H9 (cell line): Measurements from ENCODE around the gene CYP4F2. TPM values are rescaled to one million over a fixed set of nuclear protein-coding genes. Genes with fewer than 3 reads are reported as not detected.

Experiments
- DNase-seq: peaks from one replicate; pipeline ENCODE4 v3.0.0-alpha.2; 2017
- H2AFZ ChIP-seq: one replicate; pipeline ENCODE4 v1.6.1; 2013; ENCODE audit warnings: mild to moderate bottlenecking, low read length, control low read depth, moderate library complexity
- H2AK5ac ChIP-seq: 2 replicates; pipeline ENCODE4 v1.6.1; 2013; ENCODE audit warnings: low read length, control low read depth, mixed read lengths; ENCODE audit not compliant: insufficient read length
- H2BK120ac ChIP-seq: one replicate; pipeline ENCODE4 v1.6.1; 2013; ENCODE audit warnings: low read depth, mild to moderate bottlenecking, low read length, control low read depth, inconsistent platforms; ENCODE audit not compliant: poor library complexity, severe bottlenecking
- H2BK12ac ChIP-seq: 2 replicates; pipeline ENCODE4 v1.6.1; 2013; ENCODE audit warnings: low read length, control low read depth, mixed read lengths, low read depth; ENCODE audit not compliant: insufficient read length
- H2BK15ac ChIP-seq: 2 replicates; pipeline ENCODE4 v1.6.1; 2013; ENCODE audit warnings: low read depth, low read length, control low read depth
- H2BK20ac ChIP-seq: one replicate; pipeline ENCODE4 v1.6.1; 2013; ENCODE audit warnings: low read depth, mild to moderate bottlenecking, low read length, control low read depth, inconsistent platforms; ENCODE audit not compliant: poor library complexity, severe bottlenecking
- H2BK5ac ChIP-seq: 2 replicates; pipeline ENCODE4 v1.6.1; 2013; ENCODE audit warnings: low read length, control low read depth, mixed read lengths; ENCODE audit not compliant: insufficient read length
- H3K14ac ChIP-seq: 2 replicates; pipeline ENCODE4 v1.6.1; 2013; ENCODE audit warnings: low read length, control low read depth; ENCODE audit not compliant: insufficient read depth
- H3K18ac ChIP-seq: 2 replicates; pipeline ENCODE4 v1.6.1; 2013; ENCODE audit warnings: low read depth, mild to moderate bottlenecking, mixed read lengths, low read length, control low read depth; ENCODE audit not compliant: insufficient read length
- H3K23ac ChIP-seq: 2 replicates; pipeline ENCODE4 v1.6.1; 2013; ENCODE audit warnings: low read length, control low read depth, mixed read lengths, low read depth; ENCODE audit not compliant: insufficient read length
- H3K23me2 ChIP-seq: 2 replicates; pipeline ENCODE4 v1.6.1; 2013; ENCODE audit warnings: low read depth, mild to moderate bottlenecking, mixed read lengths, low read length, control low read depth; ENCODE audit not compliant: insufficient read length, poor library complexity, severe bottlenecking
- H3K27ac ChIP-seq: 2 replicates; pipeline ENCODE4 v1.5.1; 2013; ENCODE audit warnings: low read length, control low read depth, mixed read lengths, low read depth; ENCODE audit not compliant: insufficient read length
- H3K27me3 ChIP-seq: 2 replicates; pipeline ENCODE4 v1.6.1; 2013; ENCODE audit warnings: low read length, control low read depth, inconsistent platforms; ENCODE audit not compliant: insufficient read depth
- H3K4ac ChIP-seq: 2 replicates; pipeline ENCODE4 v1.6.1; 2013; ENCODE audit warnings: low read depth, mild to moderate bottlenecking, control low read depth, inconsistent platforms, low read length, moderate library complexity
- H3K4me1 ChIP-seq: 2 replicates; pipeline ENCODE4 v1.6.1; 2013; ENCODE audit warnings: low read length, control low read depth, inconsistent platforms; ENCODE audit not compliant: insufficient read depth
- H3K4me2 ChIP-seq: 2 replicates; pipeline ENCODE4 v1.6.1; 2013; ENCODE audit warnings: low read length, control low read depth, mixed read lengths; ENCODE audit not compliant: insufficient read length, insufficient read depth
- H3K56ac ChIP-seq: 2 replicates; pipeline ENCODE4 v1.6.1; 2013; ENCODE audit warnings: low read depth, mild to moderate bottlenecking, mixed read lengths, low read length, control low read depth; ENCODE audit not compliant: insufficient read length
- H3K79me1 ChIP-seq: 2 replicates; pipeline ENCODE4 v1.6.1; 2013; ENCODE audit warnings: low read depth, mild to moderate bottlenecking, moderate library complexity, low read length, control low read depth, inconsistent platforms; ENCODE audit not compliant: insufficient read depth, poor library complexity, severe bottlenecking
- H3K79me2 ChIP-seq: 2 replicates; pipeline ENCODE4 v1.6.1; 2013; ENCODE audit warnings: low read length, control low read depth, inconsistent platforms; ENCODE audit not compliant: insufficient read depth
- H3K9ac ChIP-seq: 2 replicates; pipeline ENCODE4 v1.6.1; 2013; ENCODE audit warnings: low read length, control low read depth, mixed read lengths; ENCODE audit not compliant: insufficient read length; ENCODE audit errors: extremely low read depth
- H3K9me3 ChIP-seq: one replicate; pipeline ENCODE4 v1.6.1; 2013; ENCODE audit warnings: low read depth, low read length, inconsistent platforms; ENCODE audit not compliant: control insufficient read depth
- H3T11ph ChIP-seq: one replicate; pipeline ENCODE4 v1.6.1; 2013; ENCODE audit warnings: mild to moderate bottlenecking, low read length, control low read depth, inconsistent platforms
- H4K20me1 ChIP-seq: one replicate; pipeline ENCODE4 v1.6.1; 2013; ENCODE audit not compliant: control insufficient read depth, insufficient read length, insufficient read depth
- H4K5ac ChIP-seq: 2 replicates; pipeline ENCODE4 v1.6.1; 2013; ENCODE audit warnings: low read depth, mild to moderate bottlenecking, mixed read lengths, low read length, control low read depth; ENCODE audit not compliant: insufficient read length
- H4K8ac ChIP-seq: replicated peaks from 2 replicates; pipeline ENCODE4 v1.6.1; 2013; ENCODE audit warnings: low read length, control low read depth, mixed read lengths, low read depth; ENCODE audit not compliant: insufficient read length
- H4K91ac ChIP-seq: 2 replicates; pipeline ENCODE4 v1.6.1; 2013; ENCODE audit warnings: low read depth, mild to moderate bottlenecking, moderate library complexity, mixed read lengths, low read length, control low read depth; ENCODE audit not compliant: insufficient read length
- H3K27ac Mint-ChIP-seq, 3 experiments: 2 replicates in 2 of 3; 3 replicates in 1 of 3; pipeline ENCODE4 v1.8.0; 2020 to 2021; ENCODE audit warnings: mixed read lengths in 3 of 3, mild to moderate bottlenecking in 1 of 3, moderate library complexity in 1 of 3
- H3K27me3 Mint-ChIP-seq: 2 replicates; pipeline ENCODE4 v1.8.0; 2021; ENCODE audit warnings: low read depth, mild to moderate bottlenecking, moderate library complexity, mixed read lengths
- H3K36me3 Mint-ChIP-seq, 3 experiments: 2 replicates in 2 of 3; 3 replicates in 1 of 3; pipeline ENCODE4 v1.8.0; 2020 to 2021; ENCODE audit warnings: low read depth in 3 of 3, mixed read lengths in 3 of 3; ENCODE audit not compliant: insufficient read depth in 1 of 3
- H3K4me1 Mint-ChIP-seq, 2 experiments: 2 replicates each; pipeline ENCODE4 v1.8.0; 2020; ENCODE audit warnings: mixed read lengths in 2 of 2
- H3K4me3 Mint-ChIP-seq, 2 experiments: 2 replicates in 1 of 2; 3 replicates in 1 of 2; pipeline ENCODE4 v1.8.0; 2020 to 2021; ENCODE audit warnings: mild to moderate bottlenecking in 2 of 2, mixed read lengths in 2 of 2, moderate library complexity in 1 of 2
- H3K9me3 Mint-ChIP-seq, 2 experiments: 2 replicates in 1 of 2; 3 replicates in 1 of 2; pipeline ENCODE4 v1.8.0; 2020; ENCODE audit warnings: mild to moderate bottlenecking in 2 of 2, mixed read lengths in 2 of 2, moderate library complexity in 1 of 2
- WGBS: extraction: QIAGEN DNeasy Blood & Tissue Kit; methylation state at CpG from one replicate; pipeline ENCODE4 v1.1.7; 2013; ENCODE audit warnings: missing lambda C conversion rate, low lambda C conversion rate, mixed read lengths; ENCODE audit not compliant: insufficient read length; ENCODE audit errors: extremely low coverage; 5-methylcytosine and 5-hydroxymethylcytosine counted together
- total RNA-seq: library from RNA; stranded (reverse); gene quantifications from 2 replicates; pipeline ENCODE4 v1.2.1, GENCODE V29; 2021
- TF ChIP-seq, protein P1 (sequence below): fragments of 200-600 bp; sonication (generic); conservative IDR thresholded peaks from 3 replicates; pipeline ENCODE4 v1.8.0; 2021; ENCODE audit warnings: antibody characterized with exemption, mild to moderate bottlenecking

Gene CYP4F2
- total RNA-seq, 1 experiment from 2014 or later = not detected

GRCh38 chr19:15894359-15894758, 3.5 kb downstream of the CYP4F2 start:
- no peaks in the 10 kb centered on the region for H3K4me1 ChIP-seq
- Mint-ChIP-seq H3K36me3 (peaks cover 5 to 29% (median 11%) of the 10 kb centered on the region in 3 experiments; a peak in 5 of 7 replicates), H3K27me3 (peaks cover 1% of the 10 kb centered on the region; the same call in 1 of the 2 replicates), H3K4me3 (no peak overlapping the region), H3K4me1 (no peaks in the 10 kb centered on the region), H3K9me3 (peaks cover 72 to 73% of the 10 kb centered on the region in 2 experiments), H3K27ac (no peak overlapping the region)
- H4K8ac ChIP-seq = no peak overlapping the region
- H2AFZ ChIP-seq = no peak overlapping the region
- no peak overlapping the region for H4K91ac ChIP-seq
- H2BK20ac ChIP-seq = no peak overlapping the region
- H2BK12ac ChIP-seq = no peak overlapping the region
- peaks cover 92% of the 10 kb centered on the region for H3K9me3 ChIP-seq
- H4K5ac ChIP-seq = no peak overlapping the region
- no peaks in the 10 kb centered on the region for H3K23me2 ChIP-seq
- H4K20me1 ChIP-seq = no peaks in the 10 kb centered on the region
- H3K23ac ChIP-seq = no peak overlapping the region
- H2BK5ac ChIP-seq = no peak overlapping the region
- no peaks in the 10 kb centered on the region for H3K79me2 ChIP-seq
- no peak overlapping the region for H3K9ac ChIP-seq
- H3K27me3 ChIP-seq = no peaks in the 10 kb centered on the region
- no peak overlapping the region for H2AK5ac ChIP-seq
- TF ChIP-seq, protein P1, sequence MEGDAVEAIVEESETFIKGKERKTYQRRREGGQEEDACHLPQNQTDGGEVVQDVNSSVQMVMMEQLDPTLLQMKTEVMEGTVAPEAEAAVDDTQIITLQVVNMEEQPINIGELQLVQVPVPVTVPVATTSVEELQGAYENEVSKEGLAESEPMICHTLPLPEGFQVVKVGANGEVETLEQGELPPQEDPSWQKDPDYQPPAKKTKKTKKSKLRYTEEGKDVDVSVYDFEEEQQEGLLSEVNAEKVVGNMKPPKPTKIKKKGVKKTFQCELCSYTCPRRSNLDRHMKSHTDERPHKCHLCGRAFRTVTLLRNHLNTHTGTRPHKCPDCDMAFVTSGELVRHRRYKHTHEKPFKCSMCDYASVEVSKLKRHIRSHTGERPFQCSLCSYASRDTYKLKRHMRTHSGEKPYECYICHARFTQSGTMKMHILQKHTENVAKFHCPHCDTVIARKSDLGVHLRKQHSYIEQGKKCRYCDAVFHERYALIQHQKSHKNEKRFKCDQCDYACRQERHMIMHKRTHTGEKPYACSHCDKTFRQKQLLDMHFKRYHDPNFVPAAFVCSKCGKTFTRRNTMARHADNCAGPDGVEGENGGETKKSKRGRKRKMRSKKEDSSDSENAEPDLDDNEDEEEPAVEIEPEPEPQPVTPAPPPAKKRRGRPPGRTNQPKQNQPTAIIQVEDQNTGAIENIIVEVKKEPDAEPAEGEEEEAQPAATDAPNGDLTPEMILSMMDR = no peak
- H3K79me1 ChIP-seq = no peaks in the 10 kb centered on the region
- no peak for DNase-seq
- H3K4me2 ChIP-seq = no peak overlapping the region
- no peak overlapping the region for H3T11ph ChIP-seq
- no peak overlapping the region for H3K18ac ChIP-seq
- no CpG with 5 or more reads among the region's 2 CpGs for WGBS
- H3K56ac ChIP-seq = no peak overlapping the region
- H3K27ac ChIP-seq = no peak overlapping the region
- no peak overlapping the region for H2BK120ac ChIP-seq
- no peak overlapping the region for H3K4ac ChIP-seq
- H3K14ac ChIP-seq = no peak overlapping the region
- H2BK15ac ChIP-seq = no peak overlapping the region
